ENCODE data around the gene CENPP.

GRCh38 chr9:92278110-92278509, 47.6 kb upstream of the CENPP start:
- TF ChIP-seq CTCF (IDR thresholded peaks at IDR 0.05; ENCODE audit: insufficient read depth, low read depth, low read length) (no peak), EZH2 (IDR thresholded peaks at IDR 0.05; ENCODE audit: insufficient read depth, low read length) (no peak)

Measured in astrocyte (in vitro differentiated cells and primary cell).